H1 (cell line): ENCODE results near the gene LCA5. TPM values are rescaled to one million over a fixed set of nuclear protein-coding genes. Genes with fewer than 3 reads are reported as not detected.
A peak's percentile ranks its signal among the peaks of the same experiment; 100 is the strongest.

Experiments used
- CTCF ChIA-PET: fragments of 300-600 bp; sonication (Branson Sonifier 250); formaldehyde crosslinking; loops from one replicate; lab custom pipeline; 2021; ENCODE audit not compliant: partially characterized antibody; lab: Charles Lee
- POLR2A ChIA-PET: fragments of 300-600 bp; sonication (Branson Sonifier 250); formaldehyde crosslinking; loops from one replicate; lab custom pipeline; 2021; ENCODE audit warnings: inconsistent platforms; ENCODE audit not compliant: partially characterized antibody; lab: Charles Lee
- DNase-seq, 2 experiments: peaks; one replicate each; pipeline versions ENCODE4 v3.0.0 to v3.0.0-alpha.2; 2010 to 2022; ENCODE audit warnings: low spot score in 2 of 2, low read depth in 1 of 2, mixed read lengths in 1 of 2
- FAIRE-seq: peaks from 2 replicates; lab custom pipeline; 2011; peaks lifted over from hg19 to GRCh38; lab: Jason Lieb, UNC
- H2AFZ ChIP-seq: 2 replicates; pipeline ENCODE4 v1.8.1; 2012; ENCODE audit warnings: low read length, inconsistent platforms
- H2AK5ac ChIP-seq: 2 replicates; pipeline ENCODE4 v1.6.1; 2013; ENCODE audit warnings: low read depth, low read length
- H2BK120ac ChIP-seq: replicated peaks from 2 replicates; pipeline ENCODE3; 2013; ENCODE audit warnings: low read depth, low read length, inconsistent platforms
- H2BK12ac ChIP-seq: 2 replicates; pipeline ENCODE4 v1.6.1; 2013; ENCODE audit warnings: low read depth, low read length
- H2BK15ac ChIP-seq: 2 replicates; pipeline ENCODE4 v1.6.1; 2013; ENCODE audit warnings: low read length
- H2BK20ac ChIP-seq: 2 replicates; pipeline ENCODE4 v1.6.1; 2013; ENCODE audit warnings: low read length
- H2BK5ac ChIP-seq: 2 replicates; pipeline ENCODE4 v1.6.1; 2013; ENCODE audit warnings: low read depth, low read length
- H3K14ac ChIP-seq: 2 replicates; pipeline ENCODE4 v1.6.1; 2013; ENCODE audit warnings: inconsistent platforms; ENCODE audit not compliant: insufficient read length
- H3K18ac ChIP-seq: 2 replicates; pipeline ENCODE4 v1.6.1; 2013; ENCODE audit warnings: low read length; ENCODE audit errors: extremely low read depth
- H3K23ac ChIP-seq: 2 replicates; pipeline ENCODE4 v1.6.1; 2013; ENCODE audit warnings: inconsistent platforms; ENCODE audit not compliant: insufficient read length
- H3K23me2 ChIP-seq: 2 replicates; pipeline ENCODE4 v1.6.1; 2013; ENCODE audit warnings: low read depth, low read length
- H3K27ac ChIP-seq: 2 replicates; pipeline ENCODE4 v1.6.1; 2011; ENCODE audit warnings: low read depth, low read length, inconsistent platforms
- H3K27me3 ChIP-seq, 4 experiments: replicated peaks in 1 of 4; 1 replicate in 1 of 4; 2 replicates in 3 of 4; pipeline versions ENCODE4 v1.6.1 to v1.8.1; 2011 to 2013; ENCODE audit warnings: low read length in 3 of 4, mild to moderate bottlenecking in 3 of 4, inconsistent platforms in 2 of 4, mixed read lengths in 2 of 4, moderate library complexity in 1 of 4; ENCODE audit not compliant: control insufficient read depth in 3 of 4, insufficient read depth in 3 of 4; ENCODE audit errors: extremely low read depth in 1 of 4
- H3K36me3 ChIP-seq, 4 experiments: 2 replicates each; pipeline versions ENCODE4 v1.6.1 to v1.8.1; 2011 to 2013; ENCODE audit warnings: mild to moderate bottlenecking in 4 of 4, low read length in 3 of 4, moderate library complexity in 2 of 4, control low read depth in 1 of 4, inconsistent platforms in 1 of 4; ENCODE audit not compliant: insufficient read depth in 4 of 4, control insufficient read depth in 2 of 4
- H3K4ac ChIP-seq: replicated peaks from 2 replicates; pipeline ENCODE3; 2013; ENCODE audit warnings: low read length, low read depth, mixed read lengths, inconsistent platforms; ENCODE audit not compliant: insufficient read length
- H3K4me1 ChIP-seq, 4 experiments: replicated peaks in 1 of 4; 1 replicate in 1 of 4; 2 replicates in 3 of 4; pipeline versions ENCODE4 v1.6.1 to v1.8.1; 2011 to 2013; ENCODE audit warnings: low read length in 3 of 4, inconsistent platforms in 2 of 4, mixed read lengths in 1 of 4; ENCODE audit not compliant: insufficient read depth in 4 of 4, control insufficient read depth in 3 of 4
- H3K4me2 ChIP-seq, 2 experiments: 2 replicates each; pipeline versions ENCODE4 v1.6.1 to v1.8.1; 2011 to 2013; ENCODE audit warnings: low read depth in 2 of 2, low read length in 2 of 2, control low read depth in 1 of 2, inconsistent platforms in 1 of 2, mild to moderate bottlenecking in 1 of 2; ENCODE audit not compliant: insufficient read depth in 1 of 2
- H3K4me3 ChIP-seq, 4 experiments: fragments of 200-600, 300-600 bp in 1 of 4; sonication (generic), shearing (Covaris generic), sonication (Bioruptor Twin) in 1 of 4; 2 replicates each; pipeline versions ENCODE4 v1.5.1 to v1.8.1; 2011 to 2016; ENCODE audit warnings: low read length in 4 of 4, low read depth in 3 of 4, control low read depth in 2 of 4, inconsistent platforms in 2 of 4, mild to moderate bottlenecking in 2 of 4, mixed read lengths in 1 of 4, moderate library complexity in 1 of 4; ENCODE audit not compliant: insufficient read depth in 2 of 4; ENCODE audit errors: extremely low read depth in 1 of 4
- H3K56ac ChIP-seq: replicated peaks from 2 replicates; pipeline ENCODE3; 2013; ENCODE audit warnings: low read depth, mild to moderate bottlenecking, mixed read lengths, low read length, inconsistent platforms; ENCODE audit not compliant: insufficient read length
- H3K79me1 ChIP-seq: 2 replicates; pipeline ENCODE4 v1.6.1; 2013; ENCODE audit warnings: low read depth, low read length, control low read depth
- H3K79me2 ChIP-seq, 2 experiments: 2 replicates each; pipeline versions ENCODE4 v1.6.1 to v1.8.1; 2012 to 2013; ENCODE audit warnings: low read length in 2 of 2, mild to moderate bottlenecking in 2 of 2, inconsistent platforms in 1 of 2; ENCODE audit not compliant: insufficient read depth in 2 of 2, control insufficient read depth in 1 of 2
- H3K9ac ChIP-seq, 4 experiments: replicated peaks in 1 of 4; 1 replicate in 1 of 4; 2 replicates in 3 of 4; pipeline versions ENCODE4 v1.6.1 to v1.8.1; 2011 to 2013; ENCODE audit warnings: low read depth in 3 of 4, low read length in 3 of 4, control low read depth in 2 of 4, mild to moderate bottlenecking in 2 of 4, moderate library complexity in 2 of 4, inconsistent platforms in 1 of 4; ENCODE audit errors: extremely low read depth in 1 of 4
- H3K9me3 ChIP-seq, 2 experiments: 2 replicates each; pipeline versions ENCODE4 v1.6.1 to v1.8.1; 2012 to 2013; ENCODE audit warnings: mild to moderate bottlenecking in 2 of 2, moderate library complexity in 2 of 2, control low read depth in 1 of 2, inconsistent platforms in 1 of 2, low read depth in 1 of 2, low read length in 1 of 2, mixed read lengths in 1 of 2; ENCODE audit not compliant: insufficient read depth in 2 of 2
- H4K20me1 ChIP-seq, 2 experiments: replicated peaks in 1 of 2; 2 replicates each; pipeline versions ENCODE3 to v1.8.1; 2011 to 2013; ENCODE audit warnings: inconsistent platforms in 2 of 2, low read length in 2 of 2, mild to moderate bottlenecking in 1 of 2; ENCODE audit not compliant: insufficient read depth in 2 of 2, control insufficient read depth in 1 of 2
- H4K5ac ChIP-seq: 2 replicates; pipeline ENCODE4 v1.6.1; 2013; ENCODE audit warnings: low read length, low read depth, mixed read lengths, inconsistent platforms; ENCODE audit not compliant: insufficient read length
- H4K8ac ChIP-seq: 2 replicates; pipeline ENCODE4 v1.8.0; 2013; ENCODE audit warnings: mild to moderate bottlenecking, moderate library complexity, low read length, inconsistent platforms; ENCODE audit not compliant: insufficient read depth; ENCODE audit errors: extremely low read depth
- H4K91ac ChIP-seq: replicated peaks from 2 replicates; pipeline ENCODE3; 2013; ENCODE audit warnings: low read length, mixed read lengths, inconsistent platforms; ENCODE audit not compliant: insufficient read length
- CTBP2 ChIP-seq: IDR thresholded peaks from 2 replicates; pipeline ENCODE4 v1.7.0; 2011; ENCODE audit warnings: borderline replicate concordance, mild to moderate bottlenecking, moderate library complexity, mixed read lengths, low read length; ENCODE audit not compliant: insufficient read depth, insufficient read length
- JUND ChIP-seq: IDR thresholded peaks from 2 replicates; pipeline ENCODE4 v1.6.1; 2011; ENCODE audit warnings: mild to moderate bottlenecking, improper control_type of control experiment, low read length
- RXRA ChIP-seq: IDR thresholded peaks from 2 replicates; pipeline ENCODE4 v1.6.1; 2011; ENCODE audit warnings: low read depth, mild to moderate bottlenecking, low read length, moderate library complexity; ENCODE audit not compliant: insufficient read depth
- SIRT6 ChIP-seq: IDR thresholded peaks from one replicate; pipeline ENCODE4 v1.7.1; 2012; ENCODE audit warnings: low read length, inconsistent platforms
- WGBS, 2 experiments: shearing (Covaris generic) in 1 of 2; methylation state at CpG; one replicate each; pipeline versions ENCODE4 v1.1.6 to v1.1.7; 2013 to 2015; ENCODE audit warnings: low lambda C conversion rate in 2 of 2, mixed read lengths in 2 of 2, inconsistent platforms in 1 of 2, low coverage in 1 of 2, missing lambda C conversion rate in 1 of 2; ENCODE audit not compliant: insufficient replicate concordance in 2 of 2, insufficient coverage in 1 of 2, insufficient read length in 1 of 2; ENCODE audit errors: extremely low coverage in 1 of 2, missing lambda C conversion rate in 1 of 2; 5-methylcytosine and 5-hydroxymethylcytosine counted together
- polyA plus RNA-seq, 7 experiments: library from polyadenylated mRNA; depleted of rRNA in 3 of 7; stranded (reverse) in 5 of 7; unstranded in 2 of 7; fragments of >200 nt in 5 of 7; fragments of 200-250 nt in 2 of 7; gene quantifications; 1 replicate in 5 of 7; 2 replicates in 1 of 7; 4 replicates in 1 of 7; pipeline versions ENCODE4 v1.2.1 to v1.2.3, GENCODE V29; 2011 to 2013; ENCODE audit warnings: missing spikeins in 2 of 7, mixed read lengths in 2 of 7
- total RNA-seq: library from RNA; stranded (reverse); fragmentation: NEBNext Ultra II Directional; extraction: Animal tissue kit (Norgen Biotek cat#: 25700); gene quantifications from 2 replicates; pipeline ENCODE4 v1.2.1, GENCODE V29; 2021

The LCA5 gene
- total and polyA plus RNA-seq, 2 of the 8 experiments (the other 6 are each of a cell fraction or from before 2014, with no cell fraction given), result 0.44 to 3.6 TPM

DNA sequence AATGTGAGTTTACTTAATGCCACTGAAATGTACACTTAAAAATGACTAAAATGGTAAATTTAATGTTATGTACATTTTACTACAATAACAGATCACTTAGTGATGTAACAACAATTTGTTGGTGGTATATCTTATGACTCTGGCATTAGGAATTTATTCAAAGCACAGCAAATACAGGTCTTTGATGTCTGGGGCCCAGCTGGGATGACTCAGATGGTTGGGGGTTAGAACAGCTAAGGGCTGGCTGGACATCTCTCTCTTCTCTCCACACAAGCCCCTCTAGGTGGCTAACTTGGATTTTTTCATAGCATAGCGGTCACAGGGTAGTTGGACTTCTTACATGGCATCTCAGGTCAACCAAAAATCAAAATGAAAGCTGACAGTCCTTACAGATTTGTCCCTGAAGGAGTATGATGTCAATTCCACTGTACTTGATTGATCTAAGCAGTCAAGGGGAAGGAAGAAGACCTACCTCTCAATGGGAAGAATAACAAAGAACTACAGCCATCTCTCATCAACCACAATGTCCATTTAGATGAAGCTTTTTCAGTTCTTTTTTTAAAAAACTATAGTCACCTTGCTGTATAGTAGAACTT is 37.5 kb upstream of the LCA5 start:
- H3K4me3 ChIP-seq, result no peak overlapping the region
- H4K8ac ChIP-seq, result no peak overlapping the region
- ChIA-PET POLR2A (interaction anchor here (1.3 kb wide), 1 partner anchor 25 kb away, joined by 3 read pairs; no protein-coding TSS in a partner anchor), CTCF (interaction anchor here (0.7 to 1.7 kb wide), 7 partner anchors 8 to 98 kb away, joined by 3 to 5 read pairs (median 4); no protein-coding TSS in a partner anchor)
- no peak overlapping the region for H4K91ac ChIP-seq
- no peak overlapping the region for H3K4ac ChIP-seq
- no peak overlapping the region for H3K27ac ChIP-seq
- H3K4me1 ChIP-seq, result peaks cover 3 to 11% (median 6%) of the 10 kb centered on the region in 4 experiments; a peak in 5 of 7 replicates
- no peak overlapping the region for H2AK5ac ChIP-seq
- no peak overlapping the region for H3K14ac ChIP-seq
- H3K56ac ChIP-seq, result no peak overlapping the region
- H4K20me1 ChIP-seq, result no peaks in the 10 kb centered on the region
- WGBS, 2 experiments, result 63% methylated on average over 1 of the region's 1 CpG; no CpG with 5 or more reads in 1 of the 2 experiments
- H2AFZ ChIP-seq, result no peak overlapping the region
- H3K9me3 ChIP-seq, result peaks cover 0 to 3% of the 10 kb centered on the region in 2 experiments; a peak in 1 of 4 replicates
- no peaks in the 10 kb centered on the region for H3K27me3 ChIP-seq
- H2BK15ac ChIP-seq, result no peak overlapping the region
- no peak overlapping the region; a peak in 1 of 4 replicates for H3K4me2 ChIP-seq
- H2BK12ac ChIP-seq, result no peak overlapping the region
- no peaks in the 10 kb centered on the region for H3K23me2 ChIP-seq
- H3K79me2 ChIP-seq, result no peaks in the 10 kb centered on the region
- no peak overlapping the region for H2BK5ac ChIP-seq
- no peak for FAIRE-seq
- no peak overlapping the region for H3K23ac ChIP-seq
- H3K9ac ChIP-seq, result no peak overlapping the region
- H3K36me3 ChIP-seq, result no peaks in the 10 kb centered on the region
- no peak overlapping the region for H2BK20ac ChIP-seq
- no peak for DNase-seq
- H3K18ac ChIP-seq, result no peak overlapping the region
- H2BK120ac ChIP-seq, result no peak overlapping the region
- no peak for TF ChIP-seq SIRT6
- peak; percentile 78; the same call in 1 of the 2 replicates for TF ChIP-seq JUND
- TF ChIP-seq RXRA, result no peak
- no peak for TF ChIP-seq CTBP2
- H3K79me1 ChIP-seq, result no peaks in the 10 kb centered on the region
- no peak overlapping the region for H4K5ac ChIP-seq
